IPS-NIHi7 (cell line): ENCODE data around the gene SYNM.

Experiments
- DNase-seq: peaks from one replicate; pipeline ENCODE4 v3.0.0; 2012; ENCODE audit warnings: mixed read lengths; ENCODE audit errors: extremely low spot score

The SYNM gene

DNA sequence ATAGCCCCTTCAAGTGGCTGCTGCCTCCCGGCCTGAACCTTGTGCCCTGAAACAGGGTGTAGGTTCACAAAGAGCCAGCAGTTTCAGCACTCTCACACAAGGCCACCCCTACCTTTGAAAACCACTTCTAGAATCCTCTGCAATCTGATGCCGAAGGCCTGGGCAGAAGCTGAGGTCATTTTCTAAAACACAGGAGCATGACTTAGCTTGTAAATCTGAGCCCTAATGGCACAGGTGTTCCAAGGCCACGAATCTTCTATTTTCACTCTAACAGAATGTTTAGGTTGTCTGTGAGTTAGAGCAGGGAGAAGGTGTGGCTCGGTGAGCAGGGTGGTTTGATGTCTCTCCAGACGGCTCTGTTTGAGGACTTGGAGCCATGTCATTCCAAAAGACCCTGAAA, 62.3 kb downstream of the SYNM start:
- DNase-seq = no peak

DNA sequence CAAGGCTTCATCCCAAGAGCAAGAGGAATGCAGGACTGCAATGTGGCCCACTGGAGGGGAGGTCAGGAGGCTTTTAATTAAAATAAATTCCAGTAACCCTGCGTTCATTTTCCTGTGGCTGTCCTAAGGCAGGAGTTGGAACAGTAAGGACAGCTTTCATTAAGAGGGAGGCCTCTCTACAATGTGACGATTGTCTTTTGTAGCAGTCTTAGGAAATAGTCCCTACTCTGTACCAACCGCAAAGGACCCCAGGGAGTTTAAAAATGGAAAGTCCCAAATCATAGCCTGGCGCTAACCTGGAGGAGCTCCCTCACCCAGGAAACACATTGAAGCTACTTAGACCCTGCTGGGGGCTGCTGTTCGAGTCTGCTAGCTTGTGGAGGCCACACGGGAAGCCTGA, 62.8 kb downstream of the SYNM start:
- no peak for DNase-seq

- DNase-seq = no peak
Measured at GRCh38 chr15:99168601-99169580, 64.0 kb downstream of the SYNM start.

GRCh38 chr15:99169769-99170311, 65.0 kb downstream of the SYNM start:
- no peak for DNase-seq

GRCh38 chr15:99170476-99171065, 65.7 kb downstream of the SYNM start:
- no peak for DNase-seq

GRCh38 chr15:99172171-99172570, 67.3 kb downstream of the SYNM start:
- DNase-seq = no peak

- no peak for DNase-seq
Measured at GRCh38 chr15:99172989-99173388, 68.1 kb downstream of the SYNM start.

GRCh38 chr15:99174567-99175395, 69.9 kb downstream of the SYNM start:
- no peak for DNase-seq

DNA sequence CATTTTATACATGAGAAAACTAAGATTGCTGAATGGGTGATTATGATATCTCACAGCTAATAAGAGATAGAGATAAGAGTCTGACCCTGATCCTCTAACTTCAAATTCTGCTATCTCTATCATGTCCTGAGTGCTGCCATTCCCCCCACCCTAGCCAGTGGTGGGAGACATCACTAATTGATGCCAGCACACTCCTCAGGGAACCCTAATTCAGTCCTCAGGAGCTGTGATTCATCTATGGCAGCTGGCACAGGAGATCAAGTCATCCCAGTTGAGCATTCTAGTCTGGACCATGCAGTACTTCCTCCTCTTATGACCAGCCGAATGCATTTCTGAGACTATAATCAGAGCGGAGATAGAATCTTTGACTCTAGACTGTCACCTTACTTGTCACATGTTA, 71.9 kb downstream of the SYNM start:
- DNase-seq = no peak

- DNase-seq = no peak
Measured at GRCh38 chr15:99177679-99178078, 72.8 kb downstream of the SYNM start.

- DNase-seq = no peak
Measured at GRCh38 chr15:99180086-99180963, 75.4 kb downstream of the SYNM start.

DNA sequence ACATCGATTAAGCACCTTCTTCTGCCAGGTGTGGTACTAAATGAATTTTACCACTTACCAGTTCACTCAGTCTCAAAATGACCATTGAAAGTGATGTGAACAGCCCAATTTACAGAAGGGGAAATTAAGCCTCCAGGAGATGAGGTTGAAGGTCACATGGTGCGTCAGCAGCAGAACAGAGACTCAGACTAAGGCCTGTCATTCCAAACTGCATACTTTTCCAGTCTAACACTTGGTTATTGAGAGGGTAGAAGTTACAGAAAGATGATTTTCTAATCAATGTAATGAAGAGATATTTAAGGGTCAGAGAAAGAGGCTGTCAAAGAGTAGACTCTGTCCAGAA, 76.1 kb downstream of the SYNM start:
- DNase-seq = no peak

DNA sequence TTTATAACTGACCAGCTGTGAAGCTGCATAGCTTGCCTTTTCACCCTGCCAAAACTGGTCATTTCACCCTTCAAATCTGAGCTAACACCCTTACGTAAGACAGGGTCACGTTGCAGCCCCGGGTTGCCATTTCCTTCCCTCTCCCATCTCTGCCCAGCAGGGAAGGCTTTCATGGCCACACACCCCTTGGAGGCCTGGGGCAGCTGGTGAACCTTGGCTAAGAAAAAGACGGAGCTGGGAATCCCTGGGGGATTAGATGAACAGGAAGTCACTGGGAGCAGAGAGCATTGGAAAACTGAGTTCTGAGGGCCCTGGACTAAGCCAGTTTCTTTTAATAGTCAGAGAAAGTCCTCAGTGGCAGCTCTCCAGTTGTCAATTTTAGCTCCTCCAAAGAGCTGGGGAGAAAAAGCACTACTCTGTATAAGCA, 76.7 kb downstream of the SYNM start:
- DNase-seq = peak; percentile 43

GRCh38 chr15:99182791-99183190, 77.9 kb downstream of the SYNM start:
- DNase-seq = no peak
